ENCODE results near the gene SPCS1. TPM values are rescaled to one million over a fixed set of nuclear protein-coding genes. Genes with fewer than 3 reads are reported as not detected.

SPCS1 gene
- total RNA-seq, 1 donor from 2014 or later = 78.7 TPM

DNA sequence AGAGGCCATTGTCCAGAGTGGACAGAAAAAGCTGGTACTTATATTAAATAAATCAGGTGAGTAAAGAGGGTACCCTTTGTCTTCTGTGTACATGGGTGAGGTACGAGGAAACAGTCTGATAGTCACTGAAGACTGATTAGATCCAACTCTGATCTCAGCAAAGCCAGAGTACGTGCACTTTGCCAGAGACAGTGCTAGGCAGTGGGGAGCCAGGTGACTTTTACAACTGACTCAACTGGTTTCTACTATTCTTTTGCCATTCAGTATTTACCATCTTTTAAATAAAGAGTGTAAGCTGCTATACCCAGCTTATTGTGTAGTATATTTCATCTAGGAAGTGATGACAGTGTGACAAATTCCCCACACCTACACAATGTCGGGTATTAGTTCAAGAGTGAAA lies 16.8 kb upstream of the SPCS1 start:
- no peak for DNase-seq
- no peak for ATAC-seq (ENCODE audit: poor library complexity)
- intact Hi-C loops (cut with DNase I) = loop anchor here (10.0 kb wide), 1 partner anchor 224 kb away; no protein-coding TSS in a partner anchor

DNA sequence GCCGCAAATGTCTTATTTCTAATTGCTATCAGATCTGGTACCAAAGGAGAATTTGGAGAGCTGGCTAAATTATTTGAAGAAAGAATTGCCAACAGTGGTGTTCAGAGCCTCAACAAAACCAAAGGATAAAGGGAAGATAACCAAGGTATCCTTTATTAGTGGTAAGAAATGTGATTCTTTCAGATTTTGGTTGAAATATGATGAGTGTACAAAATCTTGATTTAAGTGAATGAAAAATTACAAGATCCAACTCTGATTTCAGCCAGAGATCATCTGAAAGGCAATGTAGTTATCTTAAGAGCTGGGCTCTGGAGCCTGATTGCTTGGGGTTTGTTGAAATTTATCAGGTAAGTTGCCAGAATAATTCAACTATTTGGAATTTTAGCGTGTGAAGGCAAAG lies 15.3 kb upstream of the SPCS1 start:
- intact Hi-C loops (cut with DNase I) = no loop called here
- DNase-seq = no peak
- no peak for ATAC-seq (ENCODE audit: poor library complexity)

DNA sequence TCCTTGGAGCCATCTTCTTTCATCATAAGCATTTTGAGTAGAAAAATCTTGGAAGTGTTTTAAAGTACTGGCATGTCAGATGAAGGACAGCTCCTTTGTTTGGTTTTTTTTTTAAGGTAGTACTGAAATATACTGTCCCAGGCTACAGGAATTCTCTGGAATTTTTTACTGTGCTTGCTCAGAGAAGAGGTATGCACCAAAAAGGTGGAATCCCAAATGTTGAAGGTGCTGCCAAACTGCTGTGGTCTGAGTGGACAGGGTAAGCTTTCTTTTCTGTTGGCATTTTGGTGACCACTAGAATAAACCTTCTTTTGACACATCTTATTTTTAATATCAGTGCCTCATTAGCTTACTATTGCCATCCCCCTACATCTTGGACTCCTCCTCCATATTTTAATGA lies 12.8 kb upstream of the SPCS1 start:
- no peak for DNase-seq
- intact Hi-C loops (cut with DNase I) = no loop called here
- no peak for ATAC-seq (ENCODE audit: poor library complexity)

DNA sequence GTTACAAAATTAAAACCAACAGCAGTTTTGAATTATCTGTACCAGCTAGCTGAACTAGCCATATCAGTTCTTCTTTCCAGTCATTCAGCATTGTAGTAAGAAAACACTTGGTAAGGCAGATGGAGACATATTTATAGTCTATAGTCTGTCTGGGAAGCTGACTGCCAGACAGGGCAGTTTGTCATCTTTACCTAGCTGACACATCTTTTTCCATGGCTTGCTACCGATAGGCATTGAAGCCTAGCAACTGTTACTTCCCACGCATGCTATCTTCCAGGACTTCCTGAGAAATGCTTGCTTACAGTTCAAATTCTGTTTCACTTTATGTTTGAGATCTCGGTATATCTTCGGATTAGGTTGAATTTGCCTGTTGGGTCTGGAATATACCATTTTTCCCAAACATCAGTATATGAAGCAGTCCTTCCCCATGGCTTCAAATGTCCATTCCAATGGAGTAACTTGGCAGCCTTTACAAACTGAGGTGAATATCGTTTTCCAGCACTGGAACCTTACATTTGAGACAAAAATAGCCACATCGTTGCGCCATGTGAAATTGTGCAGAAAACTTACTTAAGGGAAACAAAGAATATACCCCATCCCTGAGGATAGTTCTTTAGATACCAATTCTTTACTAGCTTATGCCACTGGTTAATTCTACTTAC lies 11.2 kb upstream of the SPCS1 start:
- DNase-seq (no peak), ATAC-seq (ENCODE audit: poor library complexity) (no peak)
- intact Hi-C loops (cut with DNase I) = no loop called here

DNA sequence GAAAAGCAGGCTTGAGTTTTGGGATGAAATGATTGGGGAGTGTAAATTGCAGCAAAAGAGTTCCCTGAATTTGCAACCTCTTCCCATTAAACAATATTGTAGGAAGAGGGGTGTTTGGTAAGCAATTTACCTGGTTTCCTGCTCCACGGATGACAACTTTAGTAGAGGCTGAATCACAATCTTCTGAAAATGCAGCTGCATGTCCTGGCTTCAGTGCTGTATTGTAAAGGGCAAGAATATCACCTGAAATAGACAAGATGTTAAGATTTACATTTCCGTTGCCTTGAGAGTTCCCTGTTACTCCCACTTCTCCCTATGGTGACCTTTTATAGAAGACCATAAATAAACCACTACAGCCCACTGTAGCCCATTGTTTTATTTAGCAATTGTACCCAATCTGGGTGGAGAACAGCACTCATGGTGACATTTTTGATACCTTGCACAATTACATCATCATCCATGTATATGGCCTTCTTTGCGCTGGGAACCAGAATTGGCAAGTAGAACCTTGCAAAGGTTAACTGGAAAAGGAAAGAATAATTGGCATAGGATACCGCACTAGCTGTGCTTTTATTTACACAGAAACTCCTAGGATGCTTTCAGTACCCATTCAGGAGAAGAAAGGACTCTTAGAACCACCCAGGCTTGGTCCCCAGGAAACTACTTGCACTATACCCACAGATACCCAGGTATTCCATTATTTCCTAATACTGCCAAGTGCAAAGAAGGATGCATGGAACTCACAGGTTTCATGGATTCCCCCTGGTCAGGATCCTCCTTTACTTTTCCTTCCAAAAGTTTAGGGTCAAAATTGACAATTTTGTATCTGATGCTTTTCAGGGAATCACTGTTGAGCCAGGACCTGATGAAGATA lies 9.9 kb upstream of the SPCS1 start:
- ATAC-seq (ENCODE audit: poor library complexity) = no peak
- DNase-seq = no peak
- intact Hi-C loops (cut with DNase I) = no loop called here

DNA sequence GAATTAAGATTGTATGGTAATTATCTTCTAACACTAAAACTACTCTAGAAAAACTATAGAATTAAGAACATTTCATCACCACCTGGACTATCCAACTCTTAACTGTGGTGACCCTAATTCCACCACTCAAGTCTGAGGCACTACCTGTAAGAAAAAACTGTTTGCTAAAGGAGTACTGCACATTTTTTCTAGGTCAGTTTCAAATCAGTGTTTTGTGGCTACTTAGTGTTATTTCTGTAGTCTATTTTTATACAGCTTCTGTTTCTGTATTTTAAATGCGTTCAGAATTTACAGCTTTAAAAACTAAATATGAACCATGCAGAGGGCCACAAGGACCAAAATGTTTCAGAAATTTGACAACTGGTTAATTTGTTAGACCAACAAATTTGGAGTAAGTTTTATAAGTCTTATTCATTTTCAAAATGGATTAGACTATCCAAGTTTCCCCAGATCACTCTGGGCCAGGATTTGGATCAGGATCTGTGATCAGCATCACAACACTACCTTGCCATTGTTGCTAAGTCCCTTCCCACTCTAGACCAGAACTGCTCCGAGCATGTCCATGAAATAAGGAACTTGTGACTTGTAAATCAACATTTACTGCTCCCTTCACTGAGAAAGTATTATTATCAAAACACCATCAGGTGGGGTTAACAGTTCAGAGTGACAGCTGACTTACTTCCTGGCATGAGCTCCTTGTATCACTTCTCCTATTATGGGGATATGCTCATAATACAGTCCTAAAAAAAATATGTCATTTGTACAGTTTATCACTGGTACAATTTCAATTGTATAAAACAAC lies 8.9 kb upstream of the SPCS1 start:
- DNase-seq (no peak), ATAC-seq (ENCODE audit: poor library complexity) (no peak)
- intact Hi-C loops (cut with DNase I) = no loop called here

DNA sequence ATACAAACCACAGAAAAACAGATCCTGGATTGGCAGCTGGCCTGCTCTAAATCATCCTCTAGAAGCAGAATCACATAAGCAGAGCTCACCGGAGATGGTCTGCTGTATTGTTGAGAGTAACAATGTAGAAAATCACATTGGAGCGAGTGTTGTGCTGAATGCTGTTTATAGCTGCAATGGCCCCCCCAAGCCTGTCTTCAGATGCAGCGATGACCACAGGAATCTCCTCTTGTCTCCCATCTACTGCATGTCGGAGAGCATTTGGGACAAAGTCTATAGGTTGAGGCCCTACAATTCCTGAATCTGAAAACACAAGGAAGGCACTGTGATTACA lies 8.3 kb upstream of the SPCS1 start:
- DNase-seq = no peak
- intact Hi-C loops (cut with DNase I) = no loop called here
- no peak for ATAC-seq (ENCODE audit: poor library complexity)

DNA sequence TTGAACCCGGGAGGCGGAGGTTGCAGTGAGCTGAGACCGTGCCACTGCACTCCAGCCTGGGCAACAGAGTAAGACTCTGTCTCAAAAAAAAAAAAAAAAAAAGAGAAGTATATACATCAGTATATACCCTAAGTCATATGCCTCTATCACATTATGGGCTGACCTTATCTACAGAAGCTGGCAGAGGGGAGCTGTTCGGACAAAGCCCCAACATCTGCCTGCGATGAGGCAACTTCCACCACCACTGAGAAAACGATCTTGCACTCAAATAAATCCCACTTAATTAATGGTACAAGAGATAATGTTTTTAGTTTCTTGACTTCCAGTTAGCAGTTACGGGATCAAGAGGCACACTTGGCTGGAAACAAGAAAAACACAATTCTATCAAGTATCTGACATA lies 2.6 kb upstream of the SPCS1 start:
- intact Hi-C loops (cut with DNase I) = no loop called here
- no peak for ATAC-seq (ENCODE audit: poor library complexity)

DNA sequence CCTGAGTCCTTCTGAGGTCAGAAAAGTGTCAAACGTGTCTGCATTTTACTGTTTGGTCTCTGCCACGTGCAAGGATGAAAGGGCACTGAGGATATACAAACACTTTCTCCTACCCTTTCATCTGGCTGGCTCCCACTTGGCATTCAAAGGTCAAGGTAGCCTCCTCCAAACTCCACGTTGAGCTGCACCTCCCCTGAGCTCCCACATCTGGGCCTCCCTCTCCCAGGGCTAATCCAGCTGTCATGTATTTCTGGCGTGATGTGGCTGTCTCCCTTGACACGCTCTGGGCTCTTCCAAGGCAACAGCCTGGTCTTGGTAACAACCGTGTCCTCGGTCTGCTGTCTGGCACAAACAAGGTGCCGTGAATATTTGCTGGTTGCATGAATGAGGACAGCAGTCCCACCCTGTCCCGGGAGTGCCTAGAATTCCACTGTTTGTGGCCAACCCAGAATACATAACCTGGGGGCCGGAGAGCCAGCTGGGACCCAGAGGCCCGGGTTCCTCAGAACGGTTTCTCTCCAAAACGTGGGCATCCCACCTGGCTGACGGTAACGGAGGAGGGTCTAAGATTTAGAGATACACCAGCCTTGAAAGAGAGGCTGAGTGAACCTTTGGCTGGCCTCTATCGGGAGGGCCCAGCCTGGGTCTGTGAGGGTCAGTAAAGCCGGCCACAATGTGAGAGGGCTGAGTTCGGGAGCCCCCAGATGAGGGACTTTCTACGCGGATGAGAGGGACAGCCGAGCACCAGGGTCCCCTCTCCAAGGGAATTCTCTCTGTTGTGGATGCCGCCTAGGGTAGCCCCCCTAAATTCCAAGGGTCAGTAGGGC lies 1.1 kb upstream of the SPCS1 start:
- DNase-seq (no peak), ATAC-seq (ENCODE audit: poor library complexity) (peak; percentile 13)
- intact Hi-C loops (cut with DNase I) = no loop called here

More for the DNA sequence above, 2.6 kb upstream of the SPCS1 start:
- no peak for DNase-seq

DNA sequence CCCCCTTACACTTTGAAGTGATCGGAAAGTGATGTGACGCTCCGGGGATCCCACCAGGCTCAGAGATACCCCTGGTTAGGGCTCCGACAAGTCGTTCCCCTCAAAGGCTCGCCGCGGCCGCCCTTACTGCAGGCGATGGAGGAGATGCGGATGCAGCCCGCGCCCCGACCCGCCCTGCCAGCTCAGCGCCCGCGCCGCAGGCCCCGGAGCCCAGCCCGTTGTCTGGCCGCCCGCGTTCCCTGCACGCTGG lies 543 bp upstream of the SPCS1 start:
- ATAC-seq (ENCODE audit: poor library complexity) = no peak
- intact Hi-C loops (cut with DNase I) = no loop called here
- no peak for DNase-seq

DNA sequence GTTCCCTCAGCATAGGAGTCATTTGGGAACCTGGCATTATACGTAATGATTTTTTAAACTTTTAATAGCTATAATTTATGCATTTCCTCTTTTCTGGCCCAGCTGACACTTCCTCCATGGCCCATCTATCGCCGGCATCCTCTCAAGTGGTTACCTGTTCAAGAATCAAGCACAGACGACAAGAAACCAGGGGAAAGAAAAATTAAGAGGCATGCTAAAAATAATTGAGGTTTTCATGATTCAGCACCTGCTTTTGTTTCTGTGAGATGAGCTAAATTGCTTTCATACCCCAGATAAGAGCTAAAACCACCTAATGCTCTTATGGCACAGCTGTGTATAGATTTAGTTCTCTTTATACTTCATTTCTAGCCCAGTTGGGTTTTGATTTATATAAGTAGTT lies 1.7 kb downstream of the SPCS1 start:
- no peak for DNase-seq
- ATAC-seq (ENCODE audit: poor library complexity) = no peak
- intact Hi-C loops (cut with DNase I) = no loop called here

DNA sequence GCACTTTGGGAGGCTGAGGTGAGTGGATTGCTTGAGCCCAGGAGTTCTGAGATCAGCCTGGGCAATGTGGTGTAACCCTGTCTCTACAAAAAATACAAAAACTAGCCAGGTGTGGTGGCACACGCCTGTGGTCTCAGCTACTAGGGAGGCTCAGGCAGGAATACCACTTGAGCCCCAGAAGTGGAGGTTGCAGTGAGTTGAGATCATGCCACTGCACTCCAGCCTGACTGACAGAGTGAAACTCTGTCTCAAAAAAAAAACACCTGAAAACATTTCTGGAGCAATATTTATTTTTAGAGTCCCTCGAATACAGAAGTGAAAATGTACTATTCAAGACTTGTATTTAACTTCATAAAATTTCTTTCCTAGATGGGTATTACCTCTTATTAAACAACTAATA lies 4.6 kb downstream of the SPCS1 start:
- no peak for DNase-seq
- ATAC-seq (ENCODE audit: poor library complexity) = no peak
- intact Hi-C loops (cut with DNase I) = no loop called here

DNA sequence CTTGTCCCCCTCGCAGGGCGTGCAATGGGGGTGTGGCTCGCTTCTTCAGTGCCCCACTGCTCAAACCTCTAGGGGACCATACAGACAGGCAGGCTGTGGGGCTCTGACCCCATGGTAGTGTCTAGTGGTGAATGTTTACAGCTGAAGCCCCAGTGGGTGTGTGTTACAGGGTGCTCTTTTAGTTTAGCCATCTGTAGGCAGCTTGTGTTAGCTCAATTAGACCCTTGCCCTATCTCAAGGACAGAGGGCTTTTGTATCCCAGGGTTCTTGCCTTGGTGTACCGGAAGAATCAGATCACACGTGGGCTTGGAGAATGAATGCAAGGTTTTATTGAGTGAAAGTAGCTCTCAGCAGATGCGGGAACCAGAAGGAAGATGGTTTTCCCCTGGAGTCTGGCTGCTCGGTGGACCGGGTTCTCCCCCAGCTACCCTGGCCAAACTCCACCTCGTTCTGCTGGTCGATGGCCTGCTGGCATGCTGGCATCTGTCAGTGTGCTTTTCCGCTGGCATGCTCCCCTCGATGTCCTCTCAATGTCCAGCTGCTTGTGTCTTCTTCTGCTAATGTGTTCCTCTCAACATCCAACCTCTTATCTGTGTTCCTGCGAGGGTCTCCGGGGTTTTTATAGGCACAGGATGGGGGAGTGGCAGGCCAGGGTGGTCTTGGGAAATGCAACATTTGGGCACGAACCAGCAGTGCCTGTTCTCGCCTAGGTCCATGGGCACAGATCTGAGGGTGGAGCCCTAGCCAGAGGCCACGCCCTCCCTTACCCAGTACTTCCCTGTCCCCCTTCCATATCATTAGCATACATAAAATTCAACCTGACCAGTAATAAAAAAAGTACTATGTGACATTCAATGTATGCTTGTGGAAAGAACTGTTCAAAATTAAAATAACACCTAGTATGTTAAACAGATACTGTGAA lies 6.6 kb downstream of the SPCS1 start:
- ATAC-seq (ENCODE audit: poor library complexity) = no peak
- intact Hi-C loops (cut with DNase I) = no loop called here
- no peak for DNase-seq

DNA sequence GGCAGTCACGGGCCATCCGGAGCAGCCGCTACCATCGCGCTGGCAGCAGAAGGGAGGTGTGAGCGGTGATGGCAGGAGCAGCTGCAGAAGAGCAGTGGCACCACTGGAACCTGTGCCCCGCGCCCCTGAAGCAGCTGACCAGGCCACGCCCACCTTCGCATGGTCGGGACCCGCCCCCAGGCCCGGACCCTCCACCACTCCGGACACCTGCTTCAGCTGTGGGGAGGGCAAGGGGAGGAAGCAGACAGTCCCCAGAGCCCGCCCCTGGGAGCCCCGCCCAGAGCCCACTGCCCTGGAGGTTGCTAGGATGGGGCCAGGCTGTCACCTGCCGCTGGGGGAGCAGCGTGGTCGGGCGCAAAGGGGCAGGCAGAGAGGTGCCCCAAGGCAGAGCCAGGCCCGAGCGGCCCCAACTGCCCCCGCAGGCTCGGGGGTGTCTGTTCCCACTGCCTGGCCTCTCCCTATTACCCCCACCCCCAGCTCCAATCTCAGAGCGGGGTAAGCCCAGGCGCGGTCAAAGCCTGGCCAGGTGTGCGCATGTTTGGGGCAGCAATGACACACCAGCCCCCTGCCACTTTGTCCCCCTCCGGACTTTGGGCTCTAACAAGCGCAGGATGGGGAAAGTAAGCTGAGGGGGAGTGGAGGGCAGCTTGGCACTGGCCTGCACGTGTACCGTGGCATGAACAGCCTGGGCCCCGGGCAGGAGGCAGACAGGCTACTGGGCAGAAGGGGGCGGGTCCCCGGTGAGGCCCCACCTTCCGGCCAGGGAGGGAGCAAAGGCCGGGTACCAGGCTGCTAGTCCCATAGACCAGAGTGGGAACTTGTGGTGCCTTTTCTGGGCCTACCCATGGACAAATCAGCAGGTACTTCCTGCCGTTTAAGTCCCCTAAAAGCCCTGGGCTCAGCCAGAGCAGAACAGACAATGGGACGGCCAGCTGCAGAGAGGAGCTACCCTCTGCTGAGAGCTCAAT lies 8.7 kb downstream of the SPCS1 start:
- DNase-seq (no peak), ATAC-seq (ENCODE audit: poor library complexity) (peak; percentile 51)
- intact Hi-C loops (cut with DNase I) = no loop called here

DNA sequence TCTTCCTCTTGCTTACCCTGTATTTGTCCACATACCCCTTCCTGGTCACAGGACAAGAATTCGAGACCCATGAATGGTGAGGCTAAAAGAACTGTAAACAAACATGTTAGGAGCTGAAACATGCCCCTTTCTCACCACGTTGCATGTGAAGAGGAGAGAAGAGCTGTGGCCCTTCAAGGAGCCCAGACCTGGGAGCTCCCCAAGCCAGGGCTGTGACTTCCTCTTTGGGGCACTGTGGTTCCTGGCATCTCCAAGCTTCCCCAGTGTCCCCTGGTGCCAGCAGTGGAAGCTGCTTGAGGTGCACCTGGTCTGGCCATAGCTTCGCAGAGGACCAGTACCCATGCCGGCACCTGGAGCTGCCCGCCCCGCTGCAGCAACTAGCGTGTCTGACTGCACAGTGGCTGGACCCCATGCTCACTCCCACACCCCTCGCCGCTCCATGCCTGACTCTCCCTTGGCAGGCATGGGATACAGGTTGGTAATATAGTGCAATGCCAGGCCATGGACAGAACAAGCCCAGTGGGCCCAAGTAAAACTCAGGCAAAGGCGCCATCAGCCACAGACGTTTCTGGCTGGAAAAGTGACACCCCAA lies 9.9 kb downstream of the SPCS1 start:
- intact Hi-C loops (cut with DNase I) = no loop called here
- ATAC-seq (ENCODE audit: poor library complexity) (no peak), DNase-seq (no peak)

DNA sequence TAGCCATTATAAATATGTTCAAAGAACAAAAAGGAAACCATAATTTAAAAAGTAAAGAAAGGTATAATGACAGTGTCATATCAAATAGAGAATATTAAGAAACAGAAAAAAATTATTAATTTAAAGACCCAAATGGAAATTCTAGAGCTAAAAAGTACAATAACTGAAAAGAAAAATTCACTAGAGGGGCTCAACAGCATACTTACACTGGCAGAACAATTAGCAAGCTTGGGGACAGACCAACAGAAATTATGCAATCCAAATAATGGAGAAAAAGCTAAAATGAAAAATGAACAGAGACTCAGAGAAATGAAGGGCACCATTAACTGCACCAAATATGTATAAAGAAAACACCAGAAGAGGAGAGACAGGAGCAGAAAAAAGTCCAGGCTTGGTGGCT lies 13.7 kb downstream of the SPCS1 start:
- intact Hi-C loops (cut with DNase I) = no loop called here
- DNase-seq = no peak
- ATAC-seq (ENCODE audit: poor library complexity) = no peak
